GM21786 (cell line): ENCODE results near the gene CNDP2.
"Not testable (repeated sequence)": the region's sequence is repeated elsewhere in the genome, so short reads cannot be mapped to it uniquely, and the experiment has no call there.

Experiments
- ATAC-seq: cut with Tn5 transposase; IDR thresholded peaks from one replicate; pipeline ENCODE4 v1.9.1; 2021; ENCODE audit not compliant: unreplicated experiment

Gene CNDP2

GRCh38 chr18:74565164-74565563 is 69.0 kb downstream of the CNDP2 start:
- not testable (repeated sequence) for ATAC-seq

GRCh38 chr18:74565993-74566392 is 69.8 kb downstream of the CNDP2 start:
- not testable (repeated sequence) for ATAC-seq

GRCh38 chr18:74567822-74568221 is 71.7 kb downstream of the CNDP2 start:
- ATAC-seq: no peak

- no peak for ATAC-seq
Measured at GRCh38 chr18:74569401-74569800, 73.2 kb downstream of the CNDP2 start.

- no peak for ATAC-seq
Measured at GRCh38 chr18:74570266-74570665, 74.1 kb downstream of the CNDP2 start.

- no peak for ATAC-seq
Measured at GRCh38 chr18:74571895-74572680, 75.9 kb downstream of the CNDP2 start.

- ATAC-seq: no peak
Measured at GRCh38 chr18:74573053-74573452, 76.9 kb downstream of the CNDP2 start.
